Heart right ventricle (tissue), 16 donors: ENCODE measurements around the gene PYGO1. TPM values are rescaled to one million over a fixed set of nuclear protein-coding genes. Genes with fewer than 3 reads are reported as not detected.
"Not testable (repeated sequence)": the region's sequence is repeated elsewhere in the genome, so short reads cannot be mapped to it uniquely, and the experiment has no call there.

Experiments used
- ATAC-seq, 8 donors: fragments of 200-7000 bp; cut with Tn5 transposase; one replicate each; pipeline ENCODE4 v1.9.1; 2020; ENCODE audit warnings: mild to moderate bottlenecking in 8 of 8, moderate library complexity in 8 of 8, moderate number of reproducible peaks in 1 of 8
- DNase-seq, 2 donors: peaks; one replicate each; pipeline ENCODE4 v3.0.0-alpha.2; 2020
- H3K27ac ChIP-seq, 10 donors: fragments of 200-600 bp; sonication (generic) in 2 of 10; one replicate each; pipeline versions ENCODE4 v1.5.0 to v1.8.0; 2020 to 2022; ENCODE audit warnings: mild to moderate bottlenecking in 3 of 10
- H3K27me3 ChIP-seq, 7 donors: fragments of 200-600 bp; one replicate each; pipeline ENCODE4 v1.8.0; 2021 to 2022; ENCODE audit warnings: mild to moderate bottlenecking in 2 of 7
- H3K36me3 ChIP-seq, 9 donors: fragments of 200-600 bp; sonication (generic) in 1 of 9; one replicate each; pipeline versions ENCODE4 v1.5.0 to v1.8.0; 2020 to 2022; ENCODE audit warnings: mild to moderate bottlenecking in 2 of 9
- H3K4me1 ChIP-seq, 9 donors: fragments of 200-600 bp; sonication (generic) in 1 of 9; one replicate each; pipeline versions ENCODE4 v1.5.0 to v1.8.0; 2020 to 2022; ENCODE audit warnings: mild to moderate bottlenecking in 4 of 9
- H3K4me3 ChIP-seq, 10 donors: fragments of 200-600 bp; sonication (generic) in 2 of 10; one replicate each; pipeline versions ENCODE4 v1.5.0 to v1.8.0; 2020 to 2022; ENCODE audit warnings: mild to moderate bottlenecking in 7 of 10, moderate library complexity in 2 of 10
- H3K9me3 ChIP-seq, 11 donors: fragments of 200-600 bp in 10 of 11; sonication (generic) in 2 of 11; one replicate each; pipeline versions ENCODE4 v1.5.0 to v1.8.0; 2013 to 2022; ENCODE audit warnings: mild to moderate bottlenecking in 2 of 11, control low read depth in 1 of 11, moderate library complexity in 1 of 11
- CTCF ChIP-seq, 9 donors: fragments of 200-600 bp; sonication (generic) in 2 of 9; IDR thresholded peaks; one replicate each; pipeline versions ENCODE4 v1.5.0 to v1.8.0; 2021 to 2022; ENCODE audit warnings: antibody characterized with exemption in 9 of 9, mild to moderate bottlenecking in 5 of 9, moderate library complexity in 1 of 9
- WGBS, 2 donors: extraction: QIAGEN DNeasy Blood & Tissue Kit; methylation state at CpG; one replicate each; pipeline ENCODE4 v1.1.7; 2013; ENCODE audit warnings: inconsistent platforms in 1 of 2; 5-methylcytosine and 5-hydroxymethylcytosine counted together
- intact Hi-C, 10 donors: fragments of 100-400 bp; cut with DNase I; formaldehyde crosslinking; loops; one replicate each; pipeline versions ENCODE4 v1.11.1 to v1.14.2; 2022
- polyA plus RNA-seq, 2 donors: library from polyadenylated mRNA; stranded (reverse); fragments of 200-250 nt; gene quantifications; one replicate each; pipeline ENCODE4 v1.2.3, GENCODE V29; 2013
- total RNA-seq, 10 donors: library from RNA; stranded (reverse); fragmentation: NEBNext Ultra II Directional in 3 of 10; extraction: Animal tissue kit (Norgen Biotek cat#: 25700) in 3 of 10; gene quantifications; one replicate each; pipeline versions ENCODE4 v1.2.1 to v1.2.4, GENCODE V29; 2021 to 2023
- donor health status: Arrhythmogenic right ventricular cardiomyopathy.
- donor health status: ischemic (EF 13 %, LVEDD 7.1; RV severe dilation, severe dysfunction).
- donor health status: healthy with polysubstance abuse.
- donor health status: DM: no; HTN: yes; CAD: no.
- donor health status: DM: no; HTN: no; CAD: no.
- donor health status: ischemic (EF 25% LVEDD 6.9; RV normal size, moderate dysfunction).
- donor health status: ischemic (EF 25% LVEDD 5.7; RV mildly dilated, moderate dysfunction).
- donor health status: healthy.
- donor health status: DM: yes; HTN: yes; CAD: no.
- donor health status: Ischemic cardiomyopathy.
- donor health status: ischemic (EF 35%, LVEDD 5.7; RV mildly dilated, moderate dysfunction).
- donor health status: nonischemic (EF 11% LVEDD 7.7; RV severe dilation, severe dysfunction).
- donor health status: DM: yes; HTN: yes; CAD: no.
- donor health status: PGD.
- donor health status: ischemic (EF 29% LVEDD 5.4; RV normal size, mild dysfunction).
- donor health status: nonischemic (EF 23%, LVEDD 6.1; RV moderate dilation, normal function).

The PYGO1 gene
- total and polyA plus RNA-seq, 12 donors: 0.81 to 9.5 (median 4.2) TPM

GRCh38 chr15:55514414-55514850, 73.7 kb downstream of the PYGO1 start:
- Histone ChIP-seq H3K36me3 (no peaks in the 10 kb centered on the region), H3K27me3 (no peaks in the 10 kb centered on the region), H3K4me3 (no peak overlapping the region), H3K9me3 (no peaks in the 10 kb centered on the region), H3K4me1 (no peaks in the 10 kb centered on the region), H3K27ac (no peak overlapping the region)
- no peak for DNase-seq
- ATAC-seq: no peak
- 95 to 96% methylated on average over 12 of the region's 12 CpGs for WGBS, 2 donors
- intact Hi-C loops: loop anchor here in 1 of 10 donors (10.0 kb wide), 1 partner anchor 120 kb away; no protein-coding TSS in a partner anchor
- TF ChIP-seq CTCF (IDR thresholded peaks at IDR 0.05): no peak

- intact Hi-C loops: loop anchor here in 1 of 10 donors (10.0 kb wide), 1 partner anchor 121 kb away; no protein-coding TSS in a partner anchor
- ATAC-seq, H3K27me3 ChIP-seq, H3K9me3 ChIP-seq, H3K27ac ChIP-seq, H3K4me1 ChIP-seq, DNase-seq, H3K4me3 ChIP-seq, H3K36me3 ChIP-seq: not testable (repeated sequence)
- 67 to 71% methylated on average over 29 of the region's 29 CpGs for WGBS, 2 donors
- TF ChIP-seq CTCF (IDR thresholded peaks at IDR 0.05): peak in 7 of 9 donors; percentile 15 to 44 (median 37)
Measured at GRCh38 chr15:55513621-55514413, 74.3 kb downstream of the PYGO1 start.

GRCh38 chr15:55513152-55513551, 75.0 kb downstream of the PYGO1 start:
- ATAC-seq (no peak), DNase-seq (no peak)
- H3K9me3 ChIP-seq: no peaks in the 10 kb centered on the region
- no peaks in the 10 kb centered on the region for H3K27me3 ChIP-seq
- H3K36me3 ChIP-seq: no peaks in the 10 kb centered on the region
- H3K4me1 ChIP-seq: no peaks in the 10 kb centered on the region
- H3K4me3 ChIP-seq: no peak overlapping the region
- WGBS, 2 donors: 78% methylated on average over 11 of the region's 11 CpGs
- intact Hi-C loops: loop anchor here in 1 of 10 donors (10.0 kb wide), 1 partner anchor 122 kb away; no protein-coding TSS in a partner anchor
- TF ChIP-seq CTCF (IDR thresholded peaks at IDR 0.05): no peak
- no peak overlapping the region for H3K27ac ChIP-seq

- WGBS, 2 donors: 68 to 69% methylated on average over 4 of the region's 4 CpGs
- no peak for TF ChIP-seq CTCF (IDR thresholded peaks at IDR 0.05)
- DNase-seq (no peak), ATAC-seq (no peak)
- Histone ChIP-seq H3K4me3 (no peak overlapping the region), H3K27ac (no peak overlapping the region), H3K4me1 (no peaks in the 10 kb centered on the region), H3K36me3 (no peaks in the 10 kb centered on the region), H3K27me3 (no peaks in the 10 kb centered on the region), H3K9me3 (peaks cover 0 to 10% (median 0%) of the 10 kb centered on the region in 11 donors)
- intact Hi-C loops: no loop called here
Measured at GRCh38 chr15:55507567-55507966, 80.6 kb downstream of the PYGO1 start.

GRCh38 chr15:55505407-55505806, 82.7 kb downstream of the PYGO1 start:
- WGBS, 2 donors: 83 to 84% methylated on average over 5 of the region's 5 CpGs
- H3K9me3 ChIP-seq: peaks cover 0 to 10% (median 0%) of the 10 kb centered on the region in 11 donors
- H3K4me1 ChIP-seq, ATAC-seq, H3K27ac ChIP-seq, H3K27me3 ChIP-seq, H3K4me3 ChIP-seq, intact Hi-C loops, H3K36me3 ChIP-seq, DNase-seq: not testable (repeated sequence)
